AG04449 (cell line): Measurements from ENCODE around the gene NID2.

ENCODE experiments used
- CTCF ChIA-PET: fragments of 350-600 bp; formaldehyde crosslinking; extraction: SDS; loops from one replicate; lab custom pipeline; 2021; ENCODE audit warnings: antibody characterized with exemption; lab: Yijun Ruan, JAX
- POLR2A ChIA-PET: fragments of 400-600, 350-600 bp; formaldehyde crosslinking; extraction: SDS; loops from one replicate; lab custom pipeline; 2020; ENCODE audit warnings: antibody characterized with exemption, inconsistent platforms; lab: Yijun Ruan, JAX
- DNase-seq: peaks from one replicate; pipeline ENCODE4 v3.0.0-alpha.2; 2010; ENCODE audit warnings: low read depth, low spot score
- H3K4me3 ChIP-seq: 2 replicates; pipeline ENCODE4 v1.5.1; 2011; ENCODE audit warnings: low read depth, mild to moderate bottlenecking, control low read depth, low read length
- CTCF ChIP-seq: IDR thresholded peaks from one replicate; pipeline ENCODE4 v1.5.1; 2011; ENCODE audit warnings: mild to moderate bottlenecking, moderate library complexity, low read length, control low read depth, inconsistent platforms; ENCODE audit not compliant: insufficient read depth; ENCODE audit errors: missing control alignments

Gene NID2

GRCh38 chr14:52094546-52095271 is 25.9 kb upstream of the NID2 start:
- no peak for TF ChIP-seq CTCF
- POLR2A ChIA-PET, result no interaction called here
- no peak overlapping the region for H3K4me3 ChIP-seq
- CTCF ChIA-PET, result interaction anchor here (1.0 kb wide), 1 partner anchor 12 kb away, joined by 3 read pairs; no protein-coding TSS in a partner anchor
- no peak for DNase-seq

- DNase-seq, result no peak
- ChIA-PET POLR2A (no interaction called here), CTCF (no interaction called here)
- H3K4me3 ChIP-seq, result no peak overlapping the region
- no peak for TF ChIP-seq CTCF
These were observed 23.1 kb upstream of the NID2 start for GRCh38 chr14:52091928-52092327.

GRCh38 chr14:52090936-52091335 is 22.1 kb upstream of the NID2 start:
- DNase-seq, result no peak
- CTCF ChIA-PET, result interaction anchor here (0.7 to 0.9 kb wide), 2 partner anchors 11 to 95 kb away, joined by 3 read pairs; no protein-coding TSS in a partner anchor
- no peak for TF ChIP-seq CTCF
- H3K4me3 ChIP-seq, result no peak overlapping the region
- POLR2A ChIA-PET, result no interaction called here

- POLR2A ChIA-PET, result no interaction called here
These were observed 20.4 kb upstream of the NID2 start for GRCh38 chr14:52089218-52089617.

GRCh38 chr14:52086711-52087110 is 17.9 kb upstream of the NID2 start:
- CTCF ChIA-PET, result interaction anchor here (0.7 to 1.0 kb wide), 2 partner anchors 10 to 24 kb away, joined by 3 read pairs; no protein-coding TSS in a partner anchor
- POLR2A ChIA-PET, result no interaction called here
- no peak for TF ChIP-seq CTCF
- no peak overlapping the region for H3K4me3 ChIP-seq
- peak; percentile 73 for DNase-seq

More at GRCh38 chr14:52089218-52089617, 20.4 kb upstream of the NID2 start:
- CTCF ChIA-PET, result interaction anchor here (0.8 to 1.0 kb wide), 3 partner anchors 8 to 17 kb away, joined by 3 to 4 read pairs (median 3); no protein-coding TSS in a partner anchor
- no peak for DNase-seq
- TF ChIP-seq CTCF, result no peak
- no peak overlapping the region for H3K4me3 ChIP-seq

- no peak overlapping the region for H3K4me3 ChIP-seq
- CTCF ChIA-PET, result interaction anchor here (1.1 to 4.4 kb wide), 3 partner anchors 12 to 87 kb away, joined by 3 to 28 read pairs (median 3); partner anchors contain the start of gene NID2
- POLR2A ChIA-PET, result no interaction called here
- no peak for TF ChIP-seq CTCF
- no peak for DNase-seq
These were observed 14.0 kb upstream of the NID2 start for GRCh38 chr14:52082903-52083302.
